ENCODE results near the gene GLT6D1.

Gene GLT6D1

DNA sequence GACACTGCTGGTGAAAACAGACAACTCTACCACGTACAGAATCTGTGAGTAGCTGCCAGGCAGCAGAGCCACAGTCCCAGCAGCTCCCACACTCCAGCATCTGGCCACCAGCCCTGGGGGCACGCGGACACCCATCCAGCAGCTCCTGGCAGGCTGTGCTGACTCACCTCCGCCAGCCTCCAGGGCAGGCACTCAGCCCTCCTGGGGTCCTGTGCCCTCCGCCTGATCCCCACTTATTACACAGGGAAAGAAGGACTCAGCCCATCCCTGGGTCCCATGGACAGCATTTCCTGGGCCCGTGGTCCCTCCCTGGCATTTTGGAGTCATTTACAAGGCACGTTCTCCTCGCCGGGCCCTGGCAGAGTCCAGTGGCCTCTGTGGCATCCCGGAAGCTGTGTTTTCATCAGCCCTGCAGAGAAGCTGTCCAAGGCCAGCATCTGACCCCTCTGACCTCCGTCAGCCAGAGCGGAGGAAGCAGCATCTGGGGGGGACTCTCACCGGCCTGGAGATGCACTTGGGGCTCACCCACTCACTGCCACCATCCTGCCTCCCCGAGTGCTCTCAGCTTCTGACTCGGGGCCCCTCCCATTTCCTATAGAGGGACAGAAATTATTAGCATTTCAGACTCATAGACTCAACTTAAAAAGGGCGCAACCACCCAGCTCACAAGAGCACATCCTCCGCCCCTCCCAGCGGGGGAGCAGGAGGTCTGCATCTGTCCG, 56.2 kb downstream of the GLT6D1 start:
- DNase-seq = no peak

GRCh38 chr9:135582541-135582940, 56.8 kb downstream of the GLT6D1 start:
- DNase-seq = no peak

- DNase-seq = no peak
Measured at GRCh38 chr9:135581636-135582426, 57.5 kb downstream of the GLT6D1 start.

DNA sequence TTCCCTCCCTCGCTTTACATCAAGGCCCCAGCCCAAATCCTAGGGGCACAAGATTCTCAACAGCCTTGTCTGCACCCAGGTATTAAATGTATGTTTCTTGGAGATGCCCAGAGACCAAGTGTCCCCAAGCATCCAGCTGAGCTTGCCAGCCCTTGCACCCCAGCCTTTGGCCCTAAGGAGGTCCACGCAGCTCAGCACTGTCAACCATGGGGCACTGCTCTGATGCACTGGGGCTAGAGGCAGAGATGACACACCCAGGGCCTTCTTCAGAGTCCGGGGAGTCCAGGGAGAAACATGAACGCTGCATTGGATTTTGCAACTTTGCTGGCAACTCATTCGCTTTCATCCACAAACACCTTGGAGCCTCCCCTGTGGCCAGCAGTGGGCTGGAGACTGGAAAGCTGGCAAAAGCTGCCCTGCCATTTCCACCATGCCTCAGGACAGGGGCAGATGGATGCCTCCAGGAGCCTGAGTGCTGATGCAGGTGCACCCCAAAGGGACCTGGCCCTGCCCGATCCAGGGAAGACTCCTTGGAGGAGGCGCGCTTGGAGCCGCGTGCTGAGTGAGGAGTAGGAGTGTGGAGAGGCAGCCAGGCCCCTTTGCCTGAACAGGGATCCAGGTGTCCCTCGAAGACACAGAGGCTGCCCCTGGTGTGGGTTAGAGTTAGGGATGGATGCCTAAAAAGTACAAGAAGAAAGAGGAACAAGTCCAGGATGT, 58.5 kb downstream of the GLT6D1 start:
- no peak for DNase-seq

DNA sequence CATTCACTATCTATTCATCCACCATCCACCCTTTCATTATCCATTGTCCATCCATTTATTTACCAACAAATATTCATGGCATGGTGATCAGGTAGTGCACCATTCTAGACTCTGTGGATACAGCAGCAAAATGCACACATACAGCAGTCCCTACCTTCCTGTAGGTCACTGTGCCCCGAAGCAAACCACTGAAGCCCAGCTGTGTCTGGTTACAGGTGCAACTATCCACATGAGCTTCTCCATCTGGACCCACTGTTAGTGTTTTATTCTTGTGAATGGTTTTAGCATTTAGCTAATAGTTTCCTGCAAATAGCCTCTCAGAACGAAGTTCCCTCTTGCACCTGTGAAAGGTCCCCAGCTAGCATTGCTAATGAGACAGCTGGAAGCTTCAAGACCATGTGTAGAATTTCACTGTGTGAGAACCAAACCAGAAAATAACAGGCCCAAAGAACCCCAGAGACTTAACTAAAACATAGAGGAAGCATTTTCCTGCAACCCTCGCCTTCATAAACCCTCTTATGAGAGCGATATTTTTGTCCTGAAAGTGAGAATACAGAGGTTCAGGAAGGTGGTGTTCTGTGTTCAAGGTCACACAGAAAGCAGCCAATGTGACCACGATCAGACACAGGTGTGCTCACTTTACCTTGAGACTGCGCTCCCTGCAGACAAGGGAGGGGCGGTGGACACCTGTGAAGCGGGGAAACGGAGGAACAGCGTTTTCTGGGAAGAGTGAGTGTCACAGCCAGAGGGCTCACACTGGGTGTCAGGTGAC, 59.3 kb downstream of the GLT6D1 start:
- DNase-seq = no peak

DNA sequence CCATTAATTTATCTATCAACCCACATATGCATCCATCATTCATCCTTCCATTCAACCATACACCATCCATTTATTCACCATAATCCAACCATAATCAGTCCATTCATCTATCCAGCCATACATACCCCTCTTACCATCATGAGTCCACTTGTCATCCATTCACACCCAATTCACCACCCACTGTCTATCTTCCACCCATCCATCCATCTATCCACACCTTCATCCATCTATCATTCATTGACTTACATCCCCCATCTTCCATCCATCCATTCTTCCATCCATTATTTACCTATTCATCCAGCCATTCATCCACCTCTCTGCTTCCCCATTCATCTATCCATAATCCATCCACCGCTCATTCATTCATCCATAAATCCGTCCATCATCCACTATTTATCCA, 60.0 kb downstream of the GLT6D1 start:
- no peak for DNase-seq

DNA sequence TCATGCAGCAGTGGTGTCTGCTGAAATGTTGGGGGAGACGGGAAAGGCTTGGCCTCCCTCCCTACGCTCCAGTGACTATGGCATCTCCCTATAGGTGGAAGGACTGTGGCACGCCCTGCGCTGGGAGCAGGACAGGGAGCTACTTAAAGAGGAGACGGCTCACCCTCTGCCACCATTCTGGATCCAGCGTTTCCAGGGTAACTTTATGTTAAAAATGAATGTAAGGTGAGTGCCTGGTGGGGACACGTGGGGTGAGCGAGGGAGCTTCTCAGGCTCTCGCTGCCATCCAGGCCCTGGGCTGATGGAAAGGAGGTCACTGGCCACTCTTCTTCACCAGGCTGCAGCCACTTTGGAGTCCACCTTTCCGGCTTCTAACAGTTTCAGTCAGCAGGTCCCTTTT, 62.1 kb downstream of the GLT6D1 start:
- no peak for DNase-seq

DNA sequence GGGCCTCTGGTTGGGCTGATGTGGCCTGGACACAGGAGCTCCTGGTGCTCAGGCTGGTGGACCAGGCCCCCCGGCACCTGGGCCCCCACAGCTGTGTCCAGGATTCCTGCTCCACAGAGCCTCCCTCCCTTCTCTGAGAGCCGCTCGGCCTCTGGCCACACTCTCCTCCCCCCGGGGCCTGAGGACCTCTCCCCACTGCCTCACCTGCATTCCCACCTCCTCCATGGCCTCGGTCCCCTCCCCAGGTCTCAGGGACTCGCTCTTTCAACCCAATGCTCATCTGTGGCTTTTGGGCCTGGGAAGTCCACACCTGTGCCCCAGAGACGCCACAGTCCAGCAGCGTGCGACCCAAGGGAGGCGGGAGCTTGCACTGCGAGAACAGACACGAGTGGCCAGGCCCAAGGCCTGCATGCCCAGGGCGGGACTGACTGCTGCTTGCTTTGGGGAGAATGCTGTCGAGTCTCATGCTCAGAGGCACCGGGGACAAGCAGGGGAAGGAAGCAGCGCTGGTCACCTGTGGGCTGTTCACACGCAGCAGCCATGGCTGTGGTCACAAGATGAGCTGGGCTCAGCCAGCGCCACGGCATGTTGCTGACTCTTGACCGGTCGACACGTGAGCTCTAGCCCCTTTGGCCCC, 63.2 kb downstream of the GLT6D1 start:
- no peak for DNase-seq

GRCh38 chr9:135574943-135575342, 64.4 kb downstream of the GLT6D1 start:
- DNase-seq = no peak

- no peak for DNase-seq
Measured at GRCh38 chr9:135574331-135574730, 65.0 kb downstream of the GLT6D1 start.
